Measurements from ENCODE around the gene SOCS3. TPM values are rescaled to one million over a fixed set of nuclear protein-coding genes. Genes with fewer than 3 reads are reported as not detected.

Gene SOCS3
- total RNA-seq, 2 donors from 2014 or later, result 39.9 to 56.8 TPM

DNA sequence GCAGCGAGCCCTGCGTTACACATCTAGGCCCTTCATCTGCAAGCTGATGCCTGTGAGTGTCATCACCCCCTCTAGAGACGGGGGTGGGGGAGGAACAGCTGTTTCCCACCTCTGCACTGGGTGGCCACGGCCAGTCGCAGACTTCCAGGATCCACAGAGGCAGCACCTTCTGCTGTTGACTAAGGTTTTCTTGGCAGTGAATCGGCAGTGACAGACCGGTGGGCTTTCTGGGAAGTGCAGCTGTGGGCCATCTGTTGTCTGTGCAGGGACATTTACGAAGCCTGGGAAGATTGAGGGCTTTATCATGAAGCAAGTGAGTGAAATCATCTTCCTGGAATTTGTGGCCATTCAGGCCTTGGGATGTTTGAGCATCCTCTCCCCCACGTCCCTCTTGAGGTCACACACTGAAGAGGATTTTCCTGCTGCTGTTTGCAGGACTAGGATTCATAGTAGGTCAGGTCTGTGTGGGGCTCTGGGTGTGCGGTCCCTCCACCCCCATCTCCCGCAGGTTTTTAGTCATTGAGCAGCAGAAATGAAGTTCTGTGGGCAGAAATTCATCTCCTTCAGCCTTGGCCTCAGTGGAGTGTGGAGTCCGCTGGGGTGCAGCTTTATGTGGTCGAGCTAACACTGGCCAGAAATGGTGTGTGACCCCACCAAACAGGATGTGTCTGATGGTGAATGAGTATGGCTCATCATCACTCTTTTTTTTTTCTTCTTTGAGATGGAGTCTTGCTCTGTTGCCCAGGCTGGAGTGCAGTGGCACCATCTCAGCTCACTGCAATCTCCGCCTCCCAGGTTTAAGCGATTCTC, 30.6 kb upstream of the SOCS3 start:
- TF ChIP-seq, protein P1, sequence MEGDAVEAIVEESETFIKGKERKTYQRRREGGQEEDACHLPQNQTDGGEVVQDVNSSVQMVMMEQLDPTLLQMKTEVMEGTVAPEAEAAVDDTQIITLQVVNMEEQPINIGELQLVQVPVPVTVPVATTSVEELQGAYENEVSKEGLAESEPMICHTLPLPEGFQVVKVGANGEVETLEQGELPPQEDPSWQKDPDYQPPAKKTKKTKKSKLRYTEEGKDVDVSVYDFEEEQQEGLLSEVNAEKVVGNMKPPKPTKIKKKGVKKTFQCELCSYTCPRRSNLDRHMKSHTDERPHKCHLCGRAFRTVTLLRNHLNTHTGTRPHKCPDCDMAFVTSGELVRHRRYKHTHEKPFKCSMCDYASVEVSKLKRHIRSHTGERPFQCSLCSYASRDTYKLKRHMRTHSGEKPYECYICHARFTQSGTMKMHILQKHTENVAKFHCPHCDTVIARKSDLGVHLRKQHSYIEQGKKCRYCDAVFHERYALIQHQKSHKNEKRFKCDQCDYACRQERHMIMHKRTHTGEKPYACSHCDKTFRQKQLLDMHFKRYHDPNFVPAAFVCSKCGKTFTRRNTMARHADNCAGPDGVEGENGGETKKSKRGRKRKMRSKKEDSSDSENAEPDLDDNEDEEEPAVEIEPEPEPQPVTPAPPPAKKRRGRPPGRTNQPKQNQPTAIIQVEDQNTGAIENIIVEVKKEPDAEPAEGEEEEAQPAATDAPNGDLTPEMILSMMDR (IDR thresholded peaks at IDR 0.05), result no peak
- no peaks in the 10 kb centered on the region for H3K9me3 ChIP-seq
- DNase-seq (ENCODE audit: low spot score), result no peak
- H3K36me3 ChIP-seq, result no peaks in the 10 kb centered on the region
- H3K27ac ChIP-seq, result peak overlapping the region in 1 of 2 donors; percentile 39
- H3K4me3 ChIP-seq, result no peak overlapping the region
- peaks cover 0 to 63% of the 10 kb centered on the region in 2 donors for H3K4me1 ChIP-seq
- H3K27me3 ChIP-seq, result no peaks in the 10 kb centered on the region

DNA sequence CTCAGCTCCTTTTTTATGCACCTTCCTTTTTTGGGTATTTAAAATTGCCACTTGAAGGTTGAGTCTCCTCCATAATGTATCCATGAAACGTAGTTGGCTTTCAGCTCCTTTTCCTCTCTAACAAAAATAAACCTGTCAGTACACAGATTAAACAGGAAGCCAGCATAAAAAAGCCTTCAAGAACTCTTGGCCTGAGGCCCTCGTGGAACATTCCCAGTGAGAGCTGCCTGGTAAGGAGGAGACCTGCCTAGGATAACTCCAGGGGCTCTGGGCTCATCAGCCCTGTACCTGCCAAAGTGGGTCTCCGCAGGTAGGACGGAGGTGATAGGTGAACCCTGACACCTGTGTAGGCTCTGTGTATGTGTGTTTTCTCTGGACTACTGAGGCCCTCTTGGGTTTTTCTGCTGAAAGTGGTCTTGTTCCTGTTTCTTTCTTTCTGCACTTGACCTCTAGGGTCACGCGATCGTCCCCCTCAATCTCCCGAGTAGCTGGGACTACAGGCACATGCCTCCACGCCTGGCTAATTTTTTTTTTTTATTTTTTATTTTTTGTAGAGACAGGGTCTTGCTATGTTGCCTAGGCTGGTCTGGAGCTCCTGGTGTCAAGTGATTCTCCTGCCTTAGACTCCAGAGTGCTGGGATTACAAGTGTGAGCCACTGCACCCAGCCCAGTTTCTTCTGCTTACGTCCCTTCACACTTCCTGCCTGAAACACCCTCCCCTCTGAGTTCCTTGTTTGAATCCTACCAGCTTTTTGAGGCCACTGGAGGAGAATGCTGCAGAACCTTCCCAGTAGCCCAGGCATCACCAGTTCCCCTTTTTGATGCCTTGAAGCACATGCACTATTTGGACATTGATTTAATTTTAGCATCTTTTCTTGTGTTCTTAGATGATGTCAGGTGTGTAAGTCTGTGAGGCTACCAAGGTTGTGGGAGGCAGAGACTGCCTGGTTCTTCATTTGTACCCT, 28.4 kb upstream of the SOCS3 start:
- Histone ChIP-seq H3K27me3 (no peaks in the 10 kb centered on the region), H3K27ac (peak overlapping the region; percentile 75 to 79), H3K36me3 (no peaks in the 10 kb centered on the region), H3K4me1 (peaks cover 0 to 85% of the 10 kb centered on the region in 2 donors), H3K9me3 (no peaks in the 10 kb centered on the region), H3K4me3 (no peak overlapping the region)
- DNase-seq (ENCODE audit: low spot score), result no peak
- TF ChIP-seq, protein P1 (IDR thresholded peaks at IDR 0.05), result no peak

DNA sequence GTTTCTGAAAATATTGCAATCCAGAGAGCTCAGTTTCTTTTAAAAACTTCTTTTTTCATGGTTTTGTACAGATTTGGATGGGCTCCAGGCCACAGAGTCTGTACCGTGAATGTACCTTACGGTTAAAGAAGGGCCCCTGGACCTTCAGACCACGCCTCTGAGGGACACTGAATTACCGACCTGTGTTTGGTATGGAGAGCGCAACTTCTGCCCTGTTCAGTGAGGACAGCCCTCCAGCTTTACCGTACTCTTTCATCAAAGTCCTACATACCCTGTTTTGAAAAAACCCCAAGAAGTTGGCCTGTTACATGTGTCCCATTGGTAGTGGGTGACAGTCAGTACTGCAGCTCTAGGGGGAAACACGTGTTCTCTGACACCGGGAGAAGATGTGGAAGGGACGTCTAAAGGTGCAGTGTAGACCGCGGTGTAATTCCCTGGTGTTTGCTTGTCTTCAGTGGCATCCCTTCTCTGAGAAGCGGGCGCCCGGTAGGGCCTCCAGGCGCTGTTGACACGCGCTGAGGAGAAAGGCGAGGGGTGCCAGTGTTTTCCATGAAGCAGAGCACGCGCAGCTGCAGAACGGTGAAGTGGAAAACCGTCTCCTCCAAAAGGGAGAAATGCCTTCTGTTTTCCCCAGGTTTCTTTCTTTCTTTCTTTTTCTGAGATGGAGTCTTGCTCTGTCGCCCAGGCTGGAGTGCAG, 24.8 kb upstream of the SOCS3 start:
- no peak overlapping the region for H3K4me3 ChIP-seq

DNA sequence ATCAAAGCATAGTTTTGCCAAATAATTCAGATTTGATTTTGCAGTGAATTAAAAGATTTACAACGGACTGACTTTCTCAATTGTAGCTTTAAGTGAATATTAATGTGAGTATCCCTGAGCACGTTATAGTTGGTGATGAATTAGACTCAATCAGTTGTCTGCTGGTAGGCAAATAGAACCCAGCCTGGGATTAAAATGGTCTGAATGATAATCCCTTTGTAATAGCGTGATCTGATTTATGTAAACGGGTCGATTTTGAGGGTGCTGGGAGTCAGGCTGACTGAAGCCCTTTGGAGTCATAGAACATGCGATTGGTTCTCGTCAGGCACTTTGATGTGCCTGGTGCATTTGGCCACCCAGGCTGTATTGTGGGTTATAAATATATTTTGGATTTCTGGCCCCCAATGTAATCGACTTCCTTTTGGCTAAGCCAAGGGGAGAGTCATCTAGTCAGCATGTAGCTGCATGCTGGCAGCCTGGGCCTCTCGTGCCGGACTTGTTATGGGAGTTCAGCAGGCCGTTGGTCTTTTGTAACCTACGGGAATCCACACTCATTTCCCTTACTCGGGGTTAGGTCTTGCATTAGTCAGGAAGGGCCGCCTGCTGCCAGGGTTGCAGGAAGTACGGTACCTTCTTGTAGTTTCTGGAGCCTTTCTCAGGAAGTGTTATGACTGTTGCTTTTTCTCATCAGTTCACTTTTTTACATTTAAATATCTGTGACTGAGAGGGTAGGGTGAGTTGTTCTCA, 24.0 kb upstream of the SOCS3 start:
- Histone ChIP-seq H3K4me1 (peaks cover 0 to 96% of the 10 kb centered on the region in 2 donors), H3K9me3 (no peaks in the 10 kb centered on the region), H3K27ac (peak overlapping the region; percentile 72 to 77), H3K4me3 (no peak overlapping the region), H3K27me3 (no peaks in the 10 kb centered on the region), H3K36me3 (no peaks in the 10 kb centered on the region)
- peak; percentile 92 for DNase-seq (ENCODE audit: low spot score)
- TF ChIP-seq, protein P1 (IDR thresholded peaks at IDR 0.05), result no peak

More for the DNA sequence above, 24.8 kb upstream of the SOCS3 start:
- TF ChIP-seq, protein P1 (IDR thresholded peaks at IDR 0.05), result no peak
- DNase-seq (ENCODE audit: low spot score), result no peak
- H3K9me3 ChIP-seq, result no peaks in the 10 kb centered on the region
- H3K27ac ChIP-seq, result peak overlapping the region; percentile 72 to 77
- H3K4me1 ChIP-seq, result peaks cover 0 to 96% of the 10 kb centered on the region in 2 donors
- no peaks in the 10 kb centered on the region for H3K27me3 ChIP-seq
- no peaks in the 10 kb centered on the region for H3K36me3 ChIP-seq

All from right atrium auricular region (tissue), 2 donors.